ENCODE measurements around the gene POLE2.
A peak's percentile ranks its signal among the peaks of the same experiment; 100 is the strongest.

- TF ChIP-seq POLR2AphosphoS5 (IDR thresholded peaks at IDR 0.05; ENCODE audit: low read depth, low read length) (peak; percentile 56; the same call in 1 of the 2 replicates), POLR2A (IDR thresholded peaks at IDR 0.05; ENCODE audit: low read depth, low read length) (peak; percentile 87)
Observed at GRCh38 chr14:49633640-49634546, 54.1 kb downstream of the POLE2 start.

Measured in GM12892 (cell line).